ENCODE data around the gene ABAT. TPM values are rescaled to one million over a fixed set of nuclear protein-coding genes. Genes with fewer than 3 reads are reported as not detected.

Gene ABAT
- total and polyA plus RNA-seq, 7 donors, result 0.55 to 1.7 (median 0.79) TPM

- no peaks in the 10 kb centered on the region for H3K27me3 ChIP-seq (ENCODE audit: insufficient read depth in 3 of 3, low read length in 2 of 3)
- DNase-seq (no peak), ATAC-seq (no peak)
- H3K4me1 ChIP-seq, result no peaks in the 10 kb centered on the region
- H3K36me3 ChIP-seq (ENCODE audit: insufficient read depth in 1 of 2, low read depth in 1 of 2), result peaks cover 27 to 97% of the 10 kb centered on the region in 2 donors
- intact Hi-C loops (cut with DNase I), result no loop called here
- no peaks in the 10 kb centered on the region for H3K9me3 ChIP-seq
- no peak overlapping the region for H3K27ac ChIP-seq
- 90 to 96% (median 92%) methylated on average over 14 of the region's 14 CpGs for WGBS, 3 donors
- H3K4me3 ChIP-seq, result no peak overlapping the region
- no peak for TF ChIP-seq CTCF (IDR thresholded peaks at IDR 0.05)
These were observed 139.8 kb downstream of the ABAT start for GRCh38 chr16:8814095-8814806.

- Histone ChIP-seq H3K9me3 (no peaks in the 10 kb centered on the region), H3K36me3 (ENCODE audit: insufficient read depth in 1 of 2, low read depth in 1 of 2) (peaks cover 22 to 94% of the 10 kb centered on the region in 2 donors), H3K27me3 (ENCODE audit: insufficient read depth in 3 of 3, low read length in 2 of 3) (no peaks in the 10 kb centered on the region), H3K4me3 (no peak overlapping the region), H3K27ac (no peak overlapping the region), H3K4me1 (no peaks in the 10 kb centered on the region)
- WGBS, 3 donors, result 71 to 79% (median 73%) methylated on average over 6 of the region's 6 CpGs
- ATAC-seq (no peak), DNase-seq (no peak)
- no peak for TF ChIP-seq CTCF (IDR thresholded peaks at IDR 0.05)
- intact Hi-C loops (cut with DNase I), result no loop called here
These were observed 142.7 kb downstream of the ABAT start for GRCh38 chr16:8816967-8817655.

- no peaks in the 10 kb centered on the region for H3K27me3 ChIP-seq (ENCODE audit: insufficient read depth in 3 of 3, low read length in 2 of 3)
- WGBS, 3 donors, result 88 to 91% (median 89%) methylated on average over 10 of the region's 10 CpGs
- no peak overlapping the region for H3K4me3 ChIP-seq
- DNase-seq, result no peak
- no peak for TF ChIP-seq CTCF (IDR thresholded peaks at IDR 0.05)
- intact Hi-C loops (cut with DNase I), result no loop called here
- H3K9me3 ChIP-seq, result no peaks in the 10 kb centered on the region
- H3K4me1 ChIP-seq, result no peaks in the 10 kb centered on the region
- ATAC-seq, result no peak
- no peak overlapping the region for H3K27ac ChIP-seq
- peaks cover 12 to 84% of the 10 kb centered on the region in 2 donors for H3K36me3 ChIP-seq (ENCODE audit: insufficient read depth in 1 of 2, low read depth in 1 of 2)
These were observed 144.3 kb downstream of the ABAT start for GRCh38 chr16:8818504-8819270.

- H3K27me3 ChIP-seq (ENCODE audit: insufficient read depth in 3 of 3, low read length in 2 of 3), result no peaks in the 10 kb centered on the region
- H3K4me3 ChIP-seq, result no peak overlapping the region
- no peaks in the 10 kb centered on the region for H3K9me3 ChIP-seq
- ATAC-seq, result no peak
- no peak overlapping the region for H3K27ac ChIP-seq
- intact Hi-C loops (cut with DNase I), result no loop called here
- peaks cover 6 to 82% of the 10 kb centered on the region in 2 donors for H3K36me3 ChIP-seq (ENCODE audit: insufficient read depth in 1 of 2, low read depth in 1 of 2)
- H3K4me1 ChIP-seq, result no peaks in the 10 kb centered on the region
- WGBS, 3 donors, result 82 to 85% (median 83%) methylated on average over 6 of the region's 6 CpGs
- TF ChIP-seq CTCF (IDR thresholded peaks at IDR 0.05), result no peak
- no peak for DNase-seq
These were observed 145.1 kb downstream of the ABAT start for GRCh38 chr16:8819411-8820034.
